Central memory CD4-positive, alpha-beta T cell (primary cell): Measurements from ENCODE around the gene NOXO1.

Experiments
- DNase-seq: peaks from one replicate; pipeline ENCODE4 v3.0.0; 2022

NOXO1 gene

DNA sequence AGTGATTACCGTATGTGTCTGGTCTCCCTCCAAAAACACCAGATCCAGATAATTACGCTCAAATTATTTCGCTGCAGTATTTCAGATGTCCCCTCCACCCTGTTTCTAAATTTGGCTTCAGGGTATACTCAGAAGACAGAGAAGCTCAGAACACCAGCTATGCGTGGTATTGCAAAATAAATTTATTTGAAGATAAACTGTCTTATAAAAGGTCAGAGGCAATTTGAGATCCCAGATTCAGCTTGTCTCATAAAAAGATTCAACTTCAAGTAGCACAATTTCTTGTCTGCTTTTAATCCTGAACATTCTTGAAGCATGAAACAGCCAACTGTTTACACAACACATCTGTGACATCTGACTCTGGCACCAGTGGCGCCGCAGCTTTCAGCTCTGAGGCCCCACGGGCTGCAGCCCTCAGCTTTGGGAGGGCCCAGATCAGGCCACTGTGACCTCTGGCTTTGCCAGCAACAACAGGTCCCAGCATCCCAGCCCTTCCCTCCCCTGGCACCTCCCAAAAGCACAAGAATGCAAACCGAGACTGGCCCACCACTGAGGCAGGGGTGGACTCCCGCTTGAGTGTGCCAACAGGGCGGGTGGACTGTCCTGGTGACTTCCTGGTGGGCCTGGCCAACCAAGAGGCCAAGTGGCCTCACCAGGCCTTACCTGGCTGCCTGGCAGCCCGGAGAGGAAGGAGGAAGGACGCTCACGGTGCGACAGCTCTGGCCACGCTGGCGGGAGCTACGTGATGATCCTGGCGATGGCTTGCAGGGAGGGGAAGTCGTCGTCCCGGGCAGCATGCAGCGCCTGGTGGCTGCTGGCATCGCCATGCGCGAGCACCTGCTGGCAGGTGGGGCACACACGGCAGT lies 16.5 kb upstream of the NOXO1 start:
- no peak for DNase-seq

- DNase-seq = no peak
These were observed 12.5 kb upstream of the NOXO1 start for GRCh38 chr16:1993731-1994131.

DNA sequence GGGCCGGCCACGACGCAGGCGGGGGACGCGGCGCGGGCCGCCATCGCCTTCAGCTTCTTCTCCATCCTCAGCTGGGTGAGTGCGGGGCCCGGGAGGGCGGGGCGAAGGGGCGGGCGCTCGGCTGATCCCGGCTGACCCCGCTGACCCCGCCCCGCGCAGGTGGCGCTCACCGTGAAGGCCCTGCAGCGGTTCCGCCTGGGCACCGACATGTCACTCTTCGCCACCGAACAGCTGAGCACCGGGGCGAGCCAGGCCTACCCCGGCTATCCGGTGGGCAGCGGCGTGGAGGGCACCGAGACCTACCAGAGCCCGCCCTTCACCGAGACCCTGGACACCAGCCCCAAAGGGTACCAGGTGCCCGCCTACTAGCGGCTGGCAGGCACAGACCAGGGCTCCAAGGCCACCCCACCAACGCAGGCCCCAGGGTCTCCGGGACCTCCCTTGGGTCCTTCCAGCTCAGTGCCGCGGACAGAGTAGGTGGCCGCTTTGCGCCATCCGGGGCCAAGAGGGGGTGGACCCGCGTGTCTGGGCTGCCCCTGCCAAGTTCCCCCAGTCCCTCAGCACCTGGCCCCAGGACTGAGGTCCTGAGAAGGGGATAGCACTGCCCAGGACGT lies 11.5 kb upstream of the NOXO1 start:
- no peak for DNase-seq

GRCh38 chr16:1991948-1992703 lies 10.9 kb upstream of the NOXO1 start:
- peak; percentile 92 for DNase-seq

- no peak for DNase-seq
These were observed 10.3 kb upstream of the NOXO1 start for GRCh38 chr16:1991588-1991947.

- DNase-seq = peak; percentile 54
These were observed 9.9 kb upstream of the NOXO1 start for GRCh38 chr16:1991135-1991551.

DNA sequence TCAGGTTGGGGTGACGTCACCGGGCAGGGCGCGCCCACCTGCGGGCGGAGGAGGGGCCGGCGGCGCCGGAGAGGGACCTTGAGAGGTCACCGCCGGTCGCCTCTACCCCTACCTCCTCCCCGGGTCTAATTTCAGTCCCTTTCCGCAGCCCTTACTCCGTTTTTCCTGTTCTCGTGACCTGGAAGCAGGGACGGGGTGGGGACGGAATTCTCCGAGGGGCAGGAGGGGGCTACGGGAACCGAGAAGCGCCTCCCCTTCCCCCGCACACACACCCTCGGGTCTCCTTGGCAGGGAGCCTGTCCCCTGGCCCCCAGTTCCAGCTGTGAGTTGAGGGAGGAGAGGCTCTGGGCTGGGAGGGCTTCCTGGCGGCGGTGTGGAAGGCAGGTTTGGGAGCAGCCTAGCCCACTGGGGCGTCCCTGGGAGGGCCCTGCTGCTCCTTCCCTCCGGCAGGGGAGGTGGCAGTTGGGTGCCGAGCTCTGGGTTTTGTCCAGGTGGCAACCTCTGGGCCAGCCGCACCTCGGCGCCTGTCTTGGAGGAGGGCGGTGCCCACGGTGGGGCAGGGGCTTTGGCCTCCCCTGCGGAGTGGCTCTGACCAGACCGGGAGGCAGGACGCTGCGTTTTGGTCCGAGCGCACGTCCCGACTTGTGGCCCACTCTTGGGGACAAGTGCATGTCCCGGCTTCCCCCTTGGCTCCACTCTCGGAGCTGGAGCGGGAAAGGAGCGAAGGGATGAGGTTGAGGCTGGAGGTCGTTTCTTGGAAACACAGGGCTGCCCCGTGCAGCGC lies 9.3 kb upstream of the NOXO1 start:
- DNase-seq = no peak

DNA sequence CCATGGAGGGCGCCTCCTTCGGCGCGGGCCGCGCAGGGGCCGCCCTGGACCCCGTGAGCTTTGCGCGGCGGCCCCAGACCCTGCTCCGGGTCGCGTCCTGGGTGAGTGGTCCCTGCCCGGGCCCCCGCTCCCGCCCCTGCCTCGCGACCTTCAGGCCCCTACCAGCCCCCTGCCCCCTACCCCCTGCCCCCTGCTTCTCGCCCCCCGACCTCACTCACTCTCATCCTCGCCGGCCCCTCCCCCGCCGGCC lies 8.8 kb upstream of the NOXO1 start:
- DNase-seq = no peak

GRCh38 chr16:1989209-1990100 lies 8.2 kb upstream of the NOXO1 start, which contains the start of gene SYNGR3:
Gene SYNGR3, plus strand, starts transcription at chr16:1989970. Its CDS starts 133 bp downstream, at chr16:1990103.
- no peak for DNase-seq

DNA sequence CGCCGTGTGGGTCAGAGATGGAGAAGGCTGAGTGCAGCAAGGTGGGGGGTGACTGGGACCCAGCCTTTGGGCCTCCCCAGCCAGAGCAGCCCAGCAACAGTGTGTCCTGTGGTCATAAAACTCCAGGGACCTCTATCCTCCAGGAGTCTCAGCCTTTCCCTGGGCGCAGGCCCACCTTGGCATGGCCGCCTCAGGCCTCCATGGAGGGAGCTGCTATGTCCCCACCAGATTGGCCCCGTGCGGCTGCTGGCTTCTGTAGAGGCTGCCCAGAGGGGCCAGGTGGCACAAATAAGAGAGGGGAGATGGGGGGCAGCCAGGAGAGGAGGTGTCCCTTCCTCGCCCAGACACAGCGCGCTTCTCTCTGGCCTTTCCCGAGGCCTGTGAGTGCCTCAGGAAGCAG lies 5.9 kb upstream of the NOXO1 start:
- DNase-seq = no peak

- DNase-seq = no peak
These were observed 4.3 kb upstream of the NOXO1 start for GRCh38 chr16:1985466-1986150.

GRCh38 chr16:1984347-1985225 lies 3.3 kb upstream of the NOXO1 start:
- no peak for DNase-seq

GRCh38 chr16:1983544-1984346 lies 2.5 kb upstream of the NOXO1 start, which contains the start of gene GFER:
Gene GFER, plus strand, starts transcription at chr16:1984193. Its CDS starts 26 bp downstream, at chr16:1984219.
- DNase-seq = peak; percentile 52

DNA sequence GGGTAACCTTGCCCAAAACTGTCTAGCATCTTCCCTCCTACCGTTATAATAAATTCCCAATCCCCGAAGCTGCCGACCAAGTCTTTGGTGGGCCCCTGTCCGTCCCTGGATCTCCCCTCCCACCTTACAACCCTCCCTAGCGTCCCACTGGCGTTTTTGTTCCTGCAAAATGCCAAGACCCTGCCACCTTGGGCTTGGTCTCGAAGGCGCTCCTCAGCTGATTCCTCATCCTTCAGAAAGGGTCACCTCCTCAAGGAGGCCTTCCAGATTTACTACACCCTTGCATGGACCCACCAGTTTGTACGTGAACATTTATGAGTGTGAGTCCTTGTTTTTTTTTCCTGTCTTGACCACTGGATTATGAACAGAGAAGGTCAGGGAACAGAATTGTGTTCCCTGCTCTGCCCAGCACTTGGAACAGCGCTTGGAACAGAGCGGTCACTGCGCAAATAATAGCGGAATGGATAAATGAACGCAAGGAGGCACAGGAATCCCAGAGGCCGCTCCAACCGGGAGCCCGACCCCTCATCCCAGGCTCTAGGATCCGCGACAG lies 1.8 kb upstream of the NOXO1 start:
- no peak for DNase-seq

GRCh38 chr16:1982013-1982433 lies 754 bp upstream of the NOXO1 start:
- DNase-seq = no peak

DNA sequence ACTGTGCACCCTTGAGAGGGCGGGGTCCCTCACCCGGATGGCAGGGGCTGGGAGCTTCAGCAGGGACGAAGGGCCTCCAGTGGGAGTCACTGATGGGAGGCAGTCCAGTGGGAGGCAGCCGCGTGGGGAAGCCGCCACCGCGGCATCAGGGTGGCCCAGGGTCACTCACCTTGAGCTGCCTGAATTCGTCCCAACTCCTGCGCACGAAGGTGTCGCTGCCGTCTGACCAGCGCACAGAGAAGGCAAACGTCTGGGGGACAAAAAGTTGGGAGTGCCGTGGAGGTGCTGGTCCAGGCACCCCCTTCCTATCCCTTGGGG lies 540 bp downstream of the NOXO1 start:
- no peak for DNase-seq

- DNase-seq = no peak
These were observed 1.1 kb downstream of the NOXO1 start for GRCh38 chr16:1980030-1980769.

DNA sequence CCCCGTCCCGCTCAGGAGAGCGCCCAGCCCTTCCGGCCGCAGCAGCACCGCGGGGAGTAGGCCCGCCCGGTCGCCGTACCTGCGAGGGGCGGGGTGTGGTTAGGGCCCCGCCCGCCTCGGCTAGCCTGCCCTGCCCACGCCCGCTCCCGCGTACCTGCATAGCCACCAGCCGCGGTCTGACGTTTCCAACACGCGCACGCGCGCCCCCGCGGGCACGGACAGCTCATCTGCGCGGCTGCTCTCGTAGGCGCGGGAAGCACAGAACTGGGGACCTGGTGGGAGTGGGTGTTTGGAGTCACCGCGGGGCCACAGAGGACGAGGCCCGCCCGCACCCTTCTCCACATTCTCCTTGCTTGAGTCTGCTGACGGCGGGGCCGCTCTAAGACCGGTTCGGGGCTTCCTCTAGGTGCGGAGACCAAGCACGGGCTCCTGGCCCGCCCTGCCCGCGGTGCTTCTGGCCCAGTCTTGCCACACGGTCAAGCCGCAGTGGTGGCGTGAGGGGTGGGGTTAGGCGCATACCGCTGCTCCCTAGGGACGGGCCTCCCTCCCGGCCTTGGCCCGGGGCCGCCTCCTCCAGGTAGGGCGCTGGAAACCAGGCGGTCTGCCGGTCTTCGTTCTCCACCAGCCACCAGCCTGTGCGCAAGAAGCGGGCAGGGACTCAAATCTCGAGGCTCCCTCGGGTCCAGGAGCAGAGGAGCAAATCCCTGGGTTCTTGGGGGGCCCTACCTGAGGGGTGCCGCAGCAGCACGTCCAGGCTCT lies 1.8 kb downstream of the NOXO1 start:
- DNase-seq = no peak
